Psoas muscle (tissue), 8 donors: ENCODE results near the gene CCDC102A. TPM values are rescaled to one million over a fixed set of nuclear protein-coding genes. Genes with fewer than 3 reads are reported as not detected.

Experiments used
- ATAC-seq, 4 donors: fragments of 200-7000 bp; cut with Tn5 transposase; one replicate each; pipeline ENCODE4 v1.9.1; 2020; ENCODE audit warnings: moderate library complexity in 3 of 4, mild to moderate bottlenecking in 2 of 4
- DNase-seq, 2 donors: peaks; one replicate each; pipeline ENCODE4 v3.0.0-alpha.2; 2020
- H3K27ac ChIP-seq: fragments of 200-600 bp; one replicate; pipeline ENCODE4 v1.8.0; 2022
- H3K27me3 ChIP-seq, 3 donors: fragments of 200-600 bp in 1 of 3; one replicate each; pipeline versions ENCODE4 v1.6.1 to v1.8.0; 2013 to 2022; ENCODE audit warnings: low read length in 2 of 3, mild to moderate bottlenecking in 2 of 3, moderate library complexity in 1 of 3; ENCODE audit not compliant: insufficient read depth in 3 of 3
- H3K36me3 ChIP-seq, 2 donors: fragments of 200-600 bp in 1 of 2; one replicate each; pipeline versions ENCODE4 v1.6.1 to v1.8.0; 2013 to 2022; ENCODE audit warnings: low read depth in 1 of 2, mild to moderate bottlenecking in 1 of 2, moderate library complexity in 1 of 2; ENCODE audit not compliant: insufficient read depth in 1 of 2
- H3K4me1 ChIP-seq: fragments of 200-600 bp; one replicate; pipeline ENCODE4 v1.8.0; 2022
- H3K4me3 ChIP-seq: fragments of 200-600 bp; one replicate; pipeline ENCODE4 v1.8.0; 2022; ENCODE audit warnings: mild to moderate bottlenecking
- H3K9me3 ChIP-seq: fragments of 200-600 bp; one replicate; pipeline ENCODE4 v1.8.0; 2022
- CTCF ChIP-seq: fragments of 200-600 bp; IDR thresholded peaks from one replicate; pipeline ENCODE4 v1.8.0; 2022; ENCODE audit warnings: antibody characterized with exemption
- WGBS, 3 donors: extraction: QIAGEN DNeasy Blood & Tissue Kit; methylation state at CpG; one replicate each; pipeline versions ENCODE4 v1.1.6 to v1.1.7; 2013; 5-methylcytosine and 5-hydroxymethylcytosine counted together
- intact Hi-C, 2 donors: fragments of 100-400 bp; cut with DNase I; formaldehyde crosslinking; loops; one replicate each; pipeline versions ENCODE4 v1.11.0 to v1.14.2; 2022
- polyA plus RNA-seq, 3 donors: library from polyadenylated mRNA; stranded (reverse); fragments of 200-250 nt; gene quantifications; one replicate each; pipeline ENCODE4 v1.2.3, GENCODE V29; 2013
- total RNA-seq, 4 donors: library from RNA; stranded (reverse); fragmentation: NEBNext Ultra II Directional in 2 of 4; extraction: Animal tissue kit (Norgen Biotek cat#: 25700) in 2 of 4; gene quantifications; one replicate each; pipeline versions ENCODE4 v1.2.1 to v1.2.4, GENCODE V29; 2021 to 2023
- donor health status: healthy with polysubstance abuse.
- donor health status: DM: no; HTN: no; CAD: no; lungs with moderate emphysema.
- donor health status: Bipolar disorder and iron deficiency.
- donor health status: healthy.
- donor health status: DM: yes; HTN: yes; CAD: no.
- donor health status: DM: no; HTN: no; CAD: no.
- donor health status: DM: no; HTN: no; CAD: no.
- donor health status: DM: yes; HTN: yes; CAD: no.

CCDC102A gene
- total and polyA plus RNA-seq, 7 donors = 0.95 to 2.4 (median 1.7) TPM

- TF ChIP-seq CTCF = no peak
- Histone ChIP-seq H3K27me3 (peaks cover 0 to 6% (median 3%) of the 10 kb centered on the region in 3 donors), H3K36me3 (no peaks in the 10 kb centered on the region), H3K9me3 (no peaks in the 10 kb centered on the region), H3K4me1 (no peaks in the 10 kb centered on the region), H3K27ac (no peak overlapping the region), H3K4me3 (no peak overlapping the region)
- DNase-seq (no peak), ATAC-seq (no peak)
- intact Hi-C loops = loop anchor here in 1 of 2 donors (5.0 kb wide), 2 partner anchors 72 to 432 kb away; no protein-coding TSS in a partner anchor
- 85 to 90% (median 87%) methylated on average over 16 of the region's 16 CpGs for WGBS, 3 donors
Observed at GRCh38 chr16:57575468-57576277, 39.3 kb upstream of the CCDC102A start.

- TF ChIP-seq CTCF = no peak
- DNase-seq = no peak
Observed at GRCh38 chr16:57574646-57575467, 38.5 kb upstream of the CCDC102A start.

GRCh38 chr16:57574086-57574485 is 37.7 kb upstream of the CCDC102A start:
- no peak for TF ChIP-seq CTCF
- Histone ChIP-seq H3K27me3 (peaks cover 0 to 6% (median 0%) of the 10 kb centered on the region in 3 donors), H3K4me3 (no peak overlapping the region), H3K36me3 (no peaks in the 10 kb centered on the region), H3K9me3 (no peaks in the 10 kb centered on the region), H3K27ac (no peak overlapping the region), H3K4me1 (no peaks in the 10 kb centered on the region)
- ATAC-seq (no peak), DNase-seq (no peak)
- intact Hi-C loops = no loop called here
- 83 to 92% (median 85%) methylated on average over 12 of the region's 12 CpGs for WGBS, 3 donors

More at GRCh38 chr16:57574646-57575467, 38.5 kb upstream of the CCDC102A start:
- H3K27ac ChIP-seq = no peak overlapping the region
- no peaks in the 10 kb centered on the region for H3K36me3 ChIP-seq
- no peak overlapping the region for H3K4me3 ChIP-seq
- H3K27me3 ChIP-seq = peaks cover 0 to 6% (median 3%) of the 10 kb centered on the region in 3 donors
- WGBS, 3 donors = 84 to 91% (median 87%) methylated on average over 21 to 24 of the region's 24 CpGs
- H3K9me3 ChIP-seq = no peaks in the 10 kb centered on the region
- no peaks in the 10 kb centered on the region for H3K4me1 ChIP-seq
- no peak for ATAC-seq
- intact Hi-C loops = loop anchor here in 1 of 2 donors (5.0 kb wide), 2 partner anchors 72 to 432 kb away; no protein-coding TSS in a partner anchor

- H3K9me3 ChIP-seq = no peaks in the 10 kb centered on the region
- no peak overlapping the region for H3K4me3 ChIP-seq
- no peaks in the 10 kb centered on the region for H3K4me1 ChIP-seq
- no peak overlapping the region for H3K27ac ChIP-seq
- intact Hi-C loops = no loop called here
- H3K27me3 ChIP-seq = no peaks in the 10 kb centered on the region
- DNase-seq (no peak), ATAC-seq (no peak)
- TF ChIP-seq CTCF = no peak
- no peaks in the 10 kb centered on the region for H3K36me3 ChIP-seq
- 60 to 78% (median 66%) methylated on average over 10 of the region's 10 CpGs for WGBS, 3 donors
Observed at GRCh38 chr16:57572978-57573728, 36.8 kb upstream of the CCDC102A start.
